HCT116 (cell line): ENCODE measurements around the gene CD44. TPM values are rescaled to one million over a fixed set of nuclear protein-coding genes. Genes with fewer than 3 reads are reported as not detected.

ENCODE experiments used
- ATAC-seq: fragments of 200-7000 bp; cut with Tn5 transposase; 2 replicates; pipeline ENCODE4 v1.9.1; 2020; ENCODE audit warnings: mild to moderate bottlenecking, moderate library complexity
- BruUV-seq: library from RNA; stranded (reverse); fragments of 400-500 nt; replicated peaks from 2 replicates; lab custom pipeline; 2021; lab: Mats Ljungman, UMichigan
- CTCF ChIA-PET: fragments of 300-600 bp; sonication (Branson Sonifier 250); formaldehyde crosslinking; loops from one replicate; lab custom pipeline; 2021; ENCODE audit warnings: antibody characterized with exemption; lab: Charles Lee
- POLR2A ChIA-PET: fragments of 300-600, 350-600 bp; sonication (Branson Sonifier 250); formaldehyde crosslinking; loops from one replicate; lab custom pipeline; 2021; ENCODE audit warnings: antibody characterized with exemption; lab: Charles Lee
- RAD21 ChIA-PET, 2 experiments: fragments of 300-600 bp; sonication (Branson Sonifier 250); formaldehyde crosslinking; loops; one replicate each; lab custom pipeline; 2023; ENCODE audit warnings: low total read pairs in 2 of 2; ENCODE audit not compliant: uncharacterized antibody in 2 of 2, unreplicated experiment in 2 of 2, low non-redundant PET in 1 of 2; lab: Charles Lee
- DNase-seq: peaks from one replicate; pipeline ENCODE4 v3.0.0-alpha.2; 2010; ENCODE audit warnings: low read depth, low spot score
- H2AFZ ChIP-seq: fragments of 200-600 bp; shearing (Covaris generic), sonication (generic); 2 replicates; pipeline ENCODE4 v1.6.1; 2017; ENCODE audit warnings: low read depth, mixed run types, mixed read lengths, antibody characterized with exemption, low read length; ENCODE audit not compliant: poor library complexity, severe bottlenecking
- H3K27ac ChIP-seq: 2 replicates; pipeline ENCODE4 v1.5.1; 2012; ENCODE audit warnings: low read depth, low read length
- H3K27me3 ChIP-seq: fragments of 200-600 bp; sonication (generic); 2 replicates; pipeline ENCODE4 v1.6.1; 2016; ENCODE audit warnings: mixed run types, low read length, mixed read lengths; ENCODE audit not compliant: insufficient read depth
- H3K36me3 ChIP-seq, 2 experiments: fragments of 200-500 bp in 1 of 2; fragments of 200-600 bp in 1 of 2; sonication (Bioruptor generic) in 1 of 2; sonication (generic) in 1 of 2; 2 replicates each; pipeline versions ENCODE4 v1.5.1 to v1.6.1; 2014 to 2016; ENCODE audit warnings: low read length in 2 of 2, inconsistent platforms in 1 of 2, mixed read lengths in 1 of 2, mixed run types in 1 of 2; ENCODE audit not compliant: insufficient read depth in 2 of 2, control insufficient read depth in 1 of 2
- H3K4me1 ChIP-seq, 2 experiments: fragments of 200-600 bp in 1 of 2; sonication (generic) in 1 of 2; 2 replicates each; pipeline versions ENCODE4 v1.5.1 to v1.6.1; 2012 to 2017; ENCODE audit warnings: low read length in 2 of 2, inconsistent platforms in 1 of 2, mild to moderate bottlenecking in 1 of 2, mixed read lengths in 1 of 2, mixed run types in 1 of 2, moderate library complexity in 1 of 2; ENCODE audit not compliant: insufficient read depth in 2 of 2, control insufficient read depth in 1 of 2
- H3K4me2 ChIP-seq: fragments of 200-600 bp; sonication (generic); 2 replicates; pipeline ENCODE4 v1.6.1; 2017; ENCODE audit warnings: mixed run types, low read length, mixed read lengths
- H3K4me3 ChIP-seq, 2 experiments: fragments of 200-600 bp in 1 of 2; sonication (generic) in 1 of 2; replicated peaks in 1 of 2; 2 replicates each; pipeline ENCODE4 v1.5.1; 2011 to 2016; ENCODE audit warnings: low read length in 2 of 2, control low read depth in 1 of 2, low read depth in 1 of 2, mild to moderate bottlenecking in 1 of 2, mixed read lengths in 1 of 2, mixed run types in 1 of 2
- H3K79me2 ChIP-seq: fragments of 200-600 bp; sonication (generic); 2 replicates; pipeline ENCODE4 v1.6.1; 2017; ENCODE audit warnings: mild to moderate bottlenecking, mixed run types, low read length, moderate library complexity, mixed read lengths; ENCODE audit not compliant: insufficient read depth
- H3K9ac ChIP-seq: fragments of 200-600 bp; sonication (generic); 2 replicates; pipeline ENCODE4 v1.6.1; 2016; ENCODE audit warnings: low read length, mixed read lengths
- H3K9me2 ChIP-seq: fragments of 200-600 bp; sonication (generic), shearing (Covaris generic); 2 replicates; pipeline ENCODE4 v1.6.1; 2017; ENCODE audit warnings: mixed run types, mild to moderate bottlenecking, moderate library complexity; ENCODE audit not compliant: insufficient read depth
- H3K9me3 ChIP-seq, 2 experiments: fragments of 200-500 bp in 1 of 2; fragments of 200-600 bp in 1 of 2; sonication (Bioruptor generic) in 1 of 2; sonication (generic) in 1 of 2; 2 replicates each; pipeline ENCODE4 v1.6.1; 2014 to 2017; ENCODE audit warnings: low read length in 2 of 2, mixed read lengths in 2 of 2, inconsistent platforms in 1 of 2, low read depth in 1 of 2, mild to moderate bottlenecking in 1 of 2, mixed run types in 1 of 2, moderate library complexity in 1 of 2; ENCODE audit not compliant: control insufficient read depth in 1 of 2, insufficient read depth in 1 of 2
- H4K20me1 ChIP-seq: fragments of 200-600 bp; sonication (generic), shearing (Covaris generic); 2 replicates; pipeline ENCODE4 v1.6.1; 2017; ENCODE audit warnings: mixed run types, mild to moderate bottlenecking, moderate library complexity; ENCODE audit not compliant: insufficient read depth
- CBX3 ChIP-seq: IDR thresholded peaks from 2 replicates; pipeline ENCODE4 v1.6.1; 2012; ENCODE audit warnings: low read depth
- CEBPB ChIP-seq: IDR thresholded peaks from 2 replicates; pipeline ENCODE4 v1.6.1; 2012; ENCODE audit warnings: low read depth
- EGR1 ChIP-seq: IDR thresholded peaks from 2 replicates; pipeline ENCODE4 v1.6.1; 2012; ENCODE audit warnings: low read depth
- ELF1 ChIP-seq: IDR thresholded peaks from 2 replicates; pipeline ENCODE4 v1.6.1; 2012; ENCODE audit warnings: low read depth, borderline replicate concordance
- EZH2phosphoT487 ChIP-seq: fragments of 200-600 bp; IDR thresholded peaks from 2 replicates; pipeline ENCODE4 v1.6.1; 2018; ENCODE audit warnings: antibody characterized with exemption, borderline replicate concordance
- POLR2A ChIP-seq: IDR thresholded peaks from 2 replicates; pipeline ENCODE4 v1.7.0; 2011; ENCODE audit warnings: borderline replicate concordance; ENCODE audit not compliant: insufficient read depth, insufficient read length; ENCODE audit errors: extremely low read depth
- RAD21 ChIP-seq: IDR thresholded peaks from 2 replicates; pipeline ENCODE4 v1.6.1; 2012; ENCODE audit warnings: low read depth, mild to moderate bottlenecking
- SIN3A ChIP-seq: IDR thresholded peaks from 2 replicates; pipeline ENCODE4 v1.6.1; 2012; ENCODE audit warnings: low read depth
- SP1 ChIP-seq: IDR thresholded peaks from 2 replicates; pipeline ENCODE4 v1.6.1; 2012; ENCODE audit warnings: low read depth
- SRF ChIP-seq: IDR thresholded peaks from 2 replicates; pipeline ENCODE4 v1.6.1; 2012; ENCODE audit warnings: low read depth
- YY1 ChIP-seq: IDR thresholded peaks from 2 replicates; pipeline ENCODE4 v1.6.1; 2011; ENCODE audit warnings: low read length, low read depth, moderate library complexity, mild to moderate bottlenecking; ENCODE audit not compliant: insufficient replicate concordance; ENCODE audit errors: extremely low read depth
- ZNF274 ChIP-seq: fragments of 200-500 bp; sonication (Bioruptor generic); IDR thresholded peaks from 2 replicates; pipeline ENCODE4 v1.6.1; 2014; ENCODE audit warnings: mild to moderate bottlenecking, low read depth, low read length, inconsistent platforms
- intact Hi-C: fragments of 100-400 bp; cut with micrococcal nuclease; formaldehyde crosslinking; loops from 2 replicates; pipeline ENCODE4 v1.10.0; 2022
- total RNA-seq: library from RNA; stranded (reverse); gene quantifications from one replicate; pipeline ENCODE4 v1.2.1, GENCODE V29; 2021; ENCODE audit not compliant: unreplicated experiment
- TF ChIP-seq, protein P1 (sequence below): IDR thresholded peaks from 2 replicates; pipeline ENCODE4 v1.6.1; 2012; ENCODE audit warnings: low read depth

Gene CD44
- total RNA-seq, 1 experiment from 2014 or later = 742 TPM

GRCh38 chr11:35096723-35097122 lies 42.2 kb upstream of the CD44 start:
- RAD21 ChIA-PET = no interaction called here
- intact Hi-C loops = no loop called here
- Histone ChIP-seq H3K4me1 (peaks cover 10 to 18% of the 10 kb centered on the region in 2 experiments; a peak in 3 of 4 replicates), H3K4me3 (no peak overlapping the region), H2AFZ (no peak overlapping the region), H3K36me3 (no peaks in the 10 kb centered on the region), H3K9ac (no peak overlapping the region), H4K20me1 (no peaks in the 10 kb centered on the region), H3K4me2 (no peak overlapping the region), H3K79me2 (no peaks in the 10 kb centered on the region), H3K27ac (no peak overlapping the region), H3K9me3 (no peaks in the 10 kb centered on the region), H3K27me3 (no peaks in the 10 kb centered on the region), H3K9me2 (no peaks in the 10 kb centered on the region)
- no peak for ATAC-seq
- BruUV-seq = no TSS peak
- DNase-seq = no peak
- POLR2A ChIA-PET = no interaction called here
- TF ChIP-seq SIN3A = no peak
- no peak for TF ChIP-seq POLR2A
- TF ChIP-seq SRF = no peak
- no peak for TF ChIP-seq CBX3
- no peak for TF ChIP-seq ELF1
- no peak for TF ChIP-seq RAD21
- TF ChIP-seq ZNF274 = no peak
- TF ChIP-seq EGR1 = no peak
- TF ChIP-seq CEBPB = no peak
- TF ChIP-seq EZH2phosphoT487 = no peak
- TF ChIP-seq, protein P1, sequence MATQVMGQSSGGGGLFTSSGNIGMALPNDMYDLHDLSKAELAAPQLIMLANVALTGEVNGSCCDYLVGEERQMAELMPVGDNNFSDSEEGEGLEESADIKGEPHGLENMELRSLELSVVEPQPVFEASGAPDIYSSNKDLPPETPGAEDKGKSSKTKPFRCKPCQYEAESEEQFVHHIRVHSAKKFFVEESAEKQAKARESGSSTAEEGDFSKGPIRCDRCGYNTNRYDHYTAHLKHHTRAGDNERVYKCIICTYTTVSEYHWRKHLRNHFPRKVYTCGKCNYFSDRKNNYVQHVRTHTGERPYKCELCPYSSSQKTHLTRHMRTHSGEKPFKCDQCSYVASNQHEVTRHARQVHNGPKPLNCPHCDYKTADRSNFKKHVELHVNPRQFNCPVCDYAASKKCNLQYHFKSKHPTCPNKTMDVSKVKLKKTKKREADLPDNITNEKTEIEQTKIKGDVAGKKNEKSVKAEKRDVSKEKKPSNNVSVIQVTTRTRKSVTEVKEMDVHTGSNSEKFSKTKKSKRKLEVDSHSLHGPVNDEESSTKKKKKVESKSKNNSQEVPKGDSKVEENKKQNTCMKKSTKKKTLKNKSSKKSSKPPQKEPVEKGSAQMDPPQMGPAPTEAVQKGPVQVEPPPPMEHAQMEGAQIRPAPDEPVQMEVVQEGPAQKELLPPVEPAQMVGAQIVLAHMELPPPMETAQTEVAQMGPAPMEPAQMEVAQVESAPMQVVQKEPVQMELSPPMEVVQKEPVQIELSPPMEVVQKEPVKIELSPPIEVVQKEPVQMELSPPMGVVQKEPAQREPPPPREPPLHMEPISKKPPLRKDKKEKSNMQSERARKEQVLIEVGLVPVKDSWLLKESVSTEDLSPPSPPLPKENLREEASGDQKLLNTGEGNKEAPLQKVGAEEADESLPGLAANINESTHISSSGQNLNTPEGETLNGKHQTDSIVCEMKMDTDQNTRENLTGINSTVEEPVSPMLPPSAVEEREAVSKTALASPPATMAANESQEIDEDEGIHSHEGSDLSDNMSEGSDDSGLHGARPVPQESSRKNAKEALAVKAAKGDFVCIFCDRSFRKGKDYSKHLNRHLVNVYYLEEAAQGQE = no peak
- no peak for TF ChIP-seq SP1
- no peak for TF ChIP-seq YY1
- TF ChIP-seq, all 23 proteins: peak for 0
- CTCF ChIA-PET = no interaction called here
